Mammary epithelial cell (primary cell): Measurements from ENCODE around the gene EVX2.

ENCODE experiments used
- CTCF ChIP-seq, 2 donors: IDR thresholded peaks in 1 of 2; conservative IDR thresholded peaks in 1 of 2; 2 replicates each; pipeline ENCODE4 v1.5.1; 2011 to 2012; ENCODE audit warnings: inconsistent platforms in 2 of 2, low read length in 2 of 2, mild to moderate bottlenecking in 2 of 2, control low read depth in 1 of 2, low read depth in 1 of 2; ENCODE audit not compliant: insufficient read depth in 1 of 2; ENCODE audit errors: extremely low read depth in 1 of 2
- EZH2 ChIP-seq: IDR thresholded peaks from 2 replicates; pipeline ENCODE4 v1.6.1; 2012; ENCODE audit warnings: low read length, inconsistent platforms, borderline replicate concordance

DNA sequence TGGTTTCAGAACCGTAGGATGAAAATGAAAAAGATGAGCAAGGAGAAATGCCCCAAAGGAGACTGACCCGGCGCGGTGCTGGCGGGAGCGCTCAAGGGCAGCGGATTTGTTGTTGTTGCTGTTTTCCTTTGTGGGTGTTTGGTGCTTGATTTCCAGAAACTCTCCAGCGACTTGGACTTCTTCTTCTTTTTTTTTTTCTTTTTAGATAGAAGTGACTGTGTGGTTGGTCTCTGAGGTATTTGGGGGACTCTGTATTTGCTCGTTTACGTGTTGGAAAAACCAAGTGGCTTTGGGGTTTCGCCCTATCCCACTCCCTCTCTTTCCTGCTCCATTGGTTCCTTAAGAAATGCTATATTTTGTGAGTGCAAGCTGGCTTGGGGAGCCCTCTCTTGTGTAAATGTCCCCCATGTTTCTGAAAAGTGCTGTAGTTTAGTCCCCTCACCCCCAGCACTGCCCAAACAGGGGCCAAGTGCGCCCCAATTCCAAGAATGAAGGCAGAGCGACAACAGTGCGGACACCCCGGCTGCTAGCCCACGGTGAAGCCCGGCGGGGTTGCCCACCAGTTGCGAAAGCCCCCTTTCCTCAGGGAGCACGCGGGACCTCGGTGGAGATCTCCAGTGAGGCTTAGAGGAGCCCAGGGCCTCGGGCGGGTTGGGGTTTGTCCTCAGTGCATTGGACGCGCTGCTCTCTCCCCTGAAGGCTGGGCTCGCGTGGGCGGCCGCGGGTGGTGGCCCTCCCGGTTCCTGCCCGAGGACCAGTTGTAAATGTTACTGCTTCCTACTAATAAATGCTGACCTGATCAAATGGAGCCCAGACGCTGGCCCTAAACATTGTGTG is 40.6 kb upstream of the EVX2 start:
- TF ChIP-seq CTCF (conservative IDR thresholded peaks at IDR 0.05 in 1 of 2, IDR thresholded peaks at IDR 0.05 in 1 of 2; ENCODE audit: extremely low read depth in 1 of 2, insufficient read depth in 1 of 2, low read depth in 1 of 2, low read length in 2 of 2) (no peak), EZH2 (no peak)
